GM12875 (cell line): ENCODE data around the gene CNIH2.
"Not testable (repeated sequence)": the region's sequence is repeated elsewhere in the genome, so short reads cannot be mapped to it uniquely, and the experiment has no call there.

ENCODE experiments used
- H3K4me3 ChIP-seq: one replicate; pipeline ENCODE4 v1.5.1; 2011; ENCODE audit warnings: low read depth, low read length, control low read depth
- TF ChIP-seq, protein P1 (sequence below): IDR thresholded peaks from 2 replicates; pipeline ENCODE4 v1.5.1; 2011; ENCODE audit warnings: low read depth, mild to moderate bottlenecking, control low read depth, inconsistent platforms, low read length, moderate library complexity, borderline replicate concordance; ENCODE audit not compliant: insufficient read depth

The CNIH2 gene

DNA sequence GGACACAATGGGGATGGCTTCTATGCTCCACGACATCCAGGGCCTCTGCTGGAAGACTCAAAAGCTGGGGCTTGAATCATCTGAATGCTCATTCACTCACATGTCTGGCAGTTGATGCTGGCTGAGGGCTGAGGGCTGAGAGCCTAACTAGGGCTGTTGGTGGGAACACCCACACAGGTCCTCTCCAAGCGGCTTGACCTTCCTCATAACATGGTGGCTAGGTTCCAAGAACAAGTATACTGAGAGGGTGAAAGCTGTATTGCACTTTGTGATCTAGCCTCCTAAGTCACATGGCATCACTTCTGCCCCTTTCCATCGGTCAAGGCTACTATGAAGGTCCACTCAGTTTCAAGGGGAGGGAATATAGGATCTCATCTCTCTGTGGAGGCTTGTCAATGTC is 21.2 kb downstream of the CNIH2 start:
- TF ChIP-seq, protein P1, sequence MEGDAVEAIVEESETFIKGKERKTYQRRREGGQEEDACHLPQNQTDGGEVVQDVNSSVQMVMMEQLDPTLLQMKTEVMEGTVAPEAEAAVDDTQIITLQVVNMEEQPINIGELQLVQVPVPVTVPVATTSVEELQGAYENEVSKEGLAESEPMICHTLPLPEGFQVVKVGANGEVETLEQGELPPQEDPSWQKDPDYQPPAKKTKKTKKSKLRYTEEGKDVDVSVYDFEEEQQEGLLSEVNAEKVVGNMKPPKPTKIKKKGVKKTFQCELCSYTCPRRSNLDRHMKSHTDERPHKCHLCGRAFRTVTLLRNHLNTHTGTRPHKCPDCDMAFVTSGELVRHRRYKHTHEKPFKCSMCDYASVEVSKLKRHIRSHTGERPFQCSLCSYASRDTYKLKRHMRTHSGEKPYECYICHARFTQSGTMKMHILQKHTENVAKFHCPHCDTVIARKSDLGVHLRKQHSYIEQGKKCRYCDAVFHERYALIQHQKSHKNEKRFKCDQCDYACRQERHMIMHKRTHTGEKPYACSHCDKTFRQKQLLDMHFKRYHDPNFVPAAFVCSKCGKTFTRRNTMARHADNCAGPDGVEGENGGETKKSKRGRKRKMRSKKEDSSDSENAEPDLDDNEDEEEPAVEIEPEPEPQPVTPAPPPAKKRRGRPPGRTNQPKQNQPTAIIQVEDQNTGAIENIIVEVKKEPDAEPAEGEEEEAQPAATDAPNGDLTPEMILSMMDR: no peak
- no peak overlapping the region for H3K4me3 ChIP-seq

DNA sequence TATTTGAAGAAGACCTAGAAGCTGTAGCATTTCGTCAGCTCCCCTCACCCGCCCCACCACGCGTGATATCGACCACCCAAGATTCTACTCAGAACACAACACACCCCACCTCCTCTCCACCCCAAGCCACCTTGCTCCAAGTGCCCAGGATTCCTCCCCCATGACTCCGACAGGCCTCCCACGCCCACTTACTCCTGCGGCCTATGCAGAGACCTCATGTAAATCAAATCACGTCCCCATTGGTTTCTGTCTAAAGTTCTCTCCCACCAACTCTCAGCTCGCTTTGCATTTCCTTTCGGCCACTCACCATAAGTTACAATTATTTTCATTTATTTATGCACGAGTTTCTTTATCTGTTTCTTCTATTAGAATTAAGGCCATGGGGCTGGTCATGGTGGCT is 24.7 kb downstream of the CNIH2 start:
- TF ChIP-seq, protein P1: no peak

DNA sequence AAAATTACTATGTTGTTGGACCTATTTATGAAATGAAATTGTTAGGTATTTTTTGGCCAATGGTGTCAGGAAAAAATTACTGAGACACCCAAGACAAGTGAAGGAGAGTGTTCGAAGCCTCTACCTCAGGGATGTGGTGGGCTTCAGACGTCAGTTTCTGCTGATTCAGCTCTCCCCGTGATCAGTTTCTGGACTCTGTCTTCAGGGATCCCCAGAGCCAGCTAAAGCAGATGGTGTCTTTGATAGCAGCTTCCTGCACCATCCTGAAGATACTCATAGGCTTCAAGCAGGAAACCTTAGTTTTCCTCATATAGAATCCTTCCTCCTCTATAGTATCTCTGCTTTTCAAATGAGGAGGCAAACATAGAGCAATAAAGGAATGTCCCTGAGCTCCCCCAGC is 31.5 kb downstream of the CNIH2 start:
- H3K4me3 ChIP-seq: no peak overlapping the region
- TF ChIP-seq, protein P1: no peak

More for the DNA sequence above, 24.7 kb downstream of the CNIH2 start:
- H3K4me3 ChIP-seq: no peak overlapping the region

DNA sequence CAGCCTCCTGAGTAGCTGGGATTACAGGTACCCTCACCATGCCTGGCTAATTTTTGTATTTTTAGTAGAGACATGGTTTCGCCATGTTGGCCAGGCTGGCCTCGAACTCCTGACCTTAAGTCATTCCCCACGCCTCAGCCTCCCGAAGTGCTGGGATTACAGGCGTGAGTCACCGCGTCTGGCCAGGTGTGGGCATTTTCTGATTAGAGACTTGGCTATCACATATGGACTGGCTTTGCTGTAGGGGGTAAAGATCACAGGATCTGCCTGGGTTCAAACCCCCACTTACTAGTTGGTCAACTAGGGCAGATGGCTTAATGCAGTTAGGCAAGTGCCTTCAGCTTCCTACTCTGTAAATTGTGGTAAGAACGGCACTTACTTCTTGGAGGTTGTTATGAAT is 32.3 kb downstream of the CNIH2 start:
- TF ChIP-seq, protein P1: no peak

DNA sequence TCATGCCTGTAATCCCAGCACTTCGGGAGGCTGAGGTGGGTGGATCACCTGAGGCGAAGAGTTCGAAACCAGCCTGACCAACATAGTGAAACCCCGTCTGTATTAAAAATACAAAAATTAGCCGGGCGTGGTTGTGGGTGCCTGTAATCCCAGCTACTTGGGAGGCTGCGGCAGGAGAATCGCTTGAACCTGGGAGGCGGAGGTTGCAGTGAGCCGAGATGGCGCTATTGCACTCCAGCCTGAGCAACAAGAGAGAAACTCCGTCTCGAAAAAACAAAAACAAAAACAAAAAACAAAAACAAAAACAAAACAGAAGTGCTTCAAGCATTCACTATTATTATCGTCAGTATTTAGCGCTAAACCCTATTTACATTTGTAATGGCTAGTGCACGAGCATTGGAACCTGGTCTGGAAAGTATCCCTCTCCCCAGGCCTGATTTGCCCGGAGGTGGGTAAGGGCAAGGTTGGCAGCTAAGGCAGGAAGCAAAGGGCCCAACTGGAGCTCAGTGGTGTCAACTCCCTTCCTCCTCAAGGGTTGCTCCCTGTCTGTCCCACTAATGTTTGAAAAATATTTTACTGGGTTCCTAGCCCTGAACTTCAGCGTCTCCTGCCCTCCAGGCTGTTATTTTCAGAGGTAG is 32.9 kb downstream of the CNIH2 start:
- H3K4me3 ChIP-seq: not testable (repeated sequence)

More for the DNA sequence above, 32.3 kb downstream of the CNIH2 start:
- no peak overlapping the region for H3K4me3 ChIP-seq

DNA sequence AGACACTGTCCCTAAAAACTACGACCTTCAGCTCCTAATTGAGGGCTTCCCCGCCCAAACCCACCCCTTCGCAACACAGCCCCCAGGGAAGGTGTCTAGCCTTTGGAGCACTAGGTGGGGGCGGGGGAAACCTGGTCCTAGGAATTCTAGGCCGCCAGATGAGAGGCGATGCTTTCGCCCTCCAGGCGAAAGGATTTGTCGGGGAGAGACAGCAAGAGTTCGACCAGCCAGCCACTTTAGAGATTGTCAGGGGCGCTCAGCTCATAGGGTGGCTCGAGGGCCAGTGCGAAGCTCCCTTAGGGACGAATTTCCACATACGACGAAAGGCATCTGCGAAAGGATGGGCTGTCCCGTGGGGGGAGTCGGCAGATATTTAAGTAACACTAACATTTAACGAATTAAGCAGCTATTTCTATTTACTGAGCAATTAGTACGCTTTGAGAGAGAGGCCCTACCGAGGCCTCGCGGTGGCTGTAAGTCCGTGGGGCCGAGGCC is 33.5 kb downstream of the CNIH2 start:
- peak overlapping the region; percentile 60 for H3K4me3 ChIP-seq
- TF ChIP-seq, protein P1: no peak; the same call in 1 of the 2 replicates

DNA sequence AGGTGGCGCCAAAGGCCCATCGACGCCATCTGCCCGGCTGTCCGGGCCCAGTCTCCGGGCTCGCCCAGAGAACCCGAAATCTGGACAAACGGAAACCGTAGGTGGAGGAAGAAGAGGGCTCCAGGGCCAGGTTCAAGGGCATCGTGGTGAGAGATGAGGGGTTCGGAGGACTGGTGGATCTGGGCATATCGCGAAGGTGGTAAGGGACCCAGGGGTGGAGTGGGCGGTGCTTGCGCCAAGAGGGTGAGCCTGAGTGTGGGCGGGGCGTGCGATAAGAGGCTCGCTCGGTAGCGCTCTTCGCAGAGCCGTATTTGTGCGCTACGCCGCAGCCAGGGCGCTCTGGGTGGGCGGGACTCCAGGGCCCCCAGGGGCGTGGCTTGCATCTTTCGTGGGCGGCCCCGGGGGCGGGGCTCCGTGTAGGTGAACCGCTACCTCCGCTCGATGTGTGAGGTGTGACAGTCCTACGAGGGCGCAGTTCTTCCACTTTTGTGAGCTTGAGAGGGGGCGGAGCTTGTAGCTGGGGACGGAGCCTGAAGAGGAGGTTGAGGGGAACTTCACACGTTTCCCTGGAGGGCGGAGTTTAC is 34.1 kb downstream of the CNIH2 start:
- TF ChIP-seq, protein P1: peak; percentile 89; the same call in 1 of the 2 replicates
- peak overlapping the region; percentile 60 for H3K4me3 ChIP-seq
